Uterus (tissue), 4 donors: ENCODE results near the gene VAMP8. TPM values are rescaled to one million over a fixed set of nuclear protein-coding genes. Genes with fewer than 3 reads are reported as not detected.

ENCODE experiments used
- DNase-seq, 2 donors: peaks; one replicate each; pipeline ENCODE4 v3.0.0-alpha.2; 2019 to 2020
- H3K27ac ChIP-seq, 2 donors: fragments of 200-600 bp; sonication (generic); 1 replicate in 1 of 2; 2 replicates in 1 of 2; pipeline ENCODE4 v1.5.1; 2016 to 2018
- H3K27me3 ChIP-seq, 2 donors: fragments of 200-600 bp; sonication (generic); one replicate each; pipeline ENCODE4 v1.5.1; 2018 to 2019; ENCODE audit warnings: control low read depth in 1 of 2
- H3K36me3 ChIP-seq, 2 donors: fragments of 200-600 bp; sonication (generic); one replicate each; pipeline ENCODE4 v1.5.1; 2019; ENCODE audit warnings: control low read depth in 1 of 2
- H3K4me1 ChIP-seq, 2 donors: fragments of 200-600 bp; sonication (generic); one replicate each; pipeline ENCODE4 v1.5.1; 2018 to 2019; ENCODE audit warnings: control low read depth in 1 of 2
- H3K4me3 ChIP-seq, 2 donors: fragments of 200-600 bp; sonication (generic); 1 replicate in 1 of 2; 2 replicates in 1 of 2; pipeline ENCODE4 v1.5.1; 2018 to 2019; ENCODE audit warnings: mild to moderate bottlenecking in 1 of 2
- H3K9me3 ChIP-seq, 2 donors: fragments of 200-600 bp; sonication (generic); one replicate each; pipeline ENCODE4 v1.5.1; 2019; ENCODE audit warnings: control low read depth in 1 of 2
- POLR2A ChIP-seq, 2 donors: fragments of 450-650 bp; IDR thresholded peaks; one replicate each; pipeline ENCODE4 v1.6.1; 2016; ENCODE audit warnings: antibody characterized with exemption in 2 of 2, mild to moderate bottlenecking in 1 of 2, moderate library complexity in 1 of 2
- intact Hi-C: fragments of 100-400 bp; cut with DNase I; formaldehyde crosslinking; loops from one replicate; pipeline ENCODE4 v1.15.1; 2023; ENCODE audit warnings: low total_unique reads
- total RNA-seq, 4 donors: library from RNA; depleted of rRNA in 3 of 4; stranded (reverse); fragments of >200 nt in 3 of 4; gene quantifications; one replicate each; pipeline versions ENCODE4 v1.1.0 to v1.2.4, GENCODE V29; 2014 to 2023
- TF ChIP-seq, protein P1 (sequence below), 4 experiments: fragments of 200-600 bp in 2 of 4; fragments of 450-650 bp in 2 of 4; sonication (generic) in 2 of 4; IDR thresholded peaks; one replicate each; pipeline ENCODE4 v1.5.1; 2016 to 2019; ENCODE audit warnings: antibody characterized with exemption in 4 of 4, mild to moderate bottlenecking in 2 of 4, moderate library complexity in 1 of 4
- donor health status: DM: yes; HTN: yes; CAD: no.

Gene VAMP8
- total RNA-seq, 4 donors from 2014 or later, result 1.3 to 12.3 (median 5.2) TPM; not detected in 1

DNA sequence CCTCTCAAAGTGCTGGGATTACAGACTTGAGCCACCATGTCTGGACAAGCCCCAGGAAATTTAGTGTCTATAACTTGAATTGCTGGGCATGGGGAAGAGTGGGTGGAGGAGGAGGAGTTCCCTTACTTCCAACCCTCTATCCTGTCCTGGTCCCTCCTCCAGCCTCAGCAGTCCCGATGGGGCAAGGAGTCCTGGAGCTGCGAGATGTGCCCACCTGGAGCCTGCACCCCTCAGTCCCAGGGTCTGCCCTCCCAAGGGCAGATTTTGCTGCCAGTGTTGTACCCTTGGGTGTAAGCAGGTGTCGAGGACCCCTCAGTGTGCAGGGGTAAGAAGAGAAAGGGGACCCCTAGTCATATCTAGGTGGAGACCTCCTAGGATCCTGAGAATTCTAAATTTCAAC lies 2.8 kb downstream of the VAMP8 start:
- Histone ChIP-seq H3K36me3 (no peaks in the 10 kb centered on the region), H3K27me3 (no peaks in the 10 kb centered on the region), H3K27ac (peak overlapping the region; percentile 3 to 27), H3K4me1 (no peaks in the 10 kb centered on the region), H3K4me3 (no peak overlapping the region), H3K9me3 (no peaks in the 10 kb centered on the region)
- intact Hi-C loops, result no loop called here
- DNase-seq, result no peak
- no peak for TF ChIP-seq POLR2A (IDR thresholded peaks at IDR 0.05)
- TF ChIP-seq, protein P1, sequence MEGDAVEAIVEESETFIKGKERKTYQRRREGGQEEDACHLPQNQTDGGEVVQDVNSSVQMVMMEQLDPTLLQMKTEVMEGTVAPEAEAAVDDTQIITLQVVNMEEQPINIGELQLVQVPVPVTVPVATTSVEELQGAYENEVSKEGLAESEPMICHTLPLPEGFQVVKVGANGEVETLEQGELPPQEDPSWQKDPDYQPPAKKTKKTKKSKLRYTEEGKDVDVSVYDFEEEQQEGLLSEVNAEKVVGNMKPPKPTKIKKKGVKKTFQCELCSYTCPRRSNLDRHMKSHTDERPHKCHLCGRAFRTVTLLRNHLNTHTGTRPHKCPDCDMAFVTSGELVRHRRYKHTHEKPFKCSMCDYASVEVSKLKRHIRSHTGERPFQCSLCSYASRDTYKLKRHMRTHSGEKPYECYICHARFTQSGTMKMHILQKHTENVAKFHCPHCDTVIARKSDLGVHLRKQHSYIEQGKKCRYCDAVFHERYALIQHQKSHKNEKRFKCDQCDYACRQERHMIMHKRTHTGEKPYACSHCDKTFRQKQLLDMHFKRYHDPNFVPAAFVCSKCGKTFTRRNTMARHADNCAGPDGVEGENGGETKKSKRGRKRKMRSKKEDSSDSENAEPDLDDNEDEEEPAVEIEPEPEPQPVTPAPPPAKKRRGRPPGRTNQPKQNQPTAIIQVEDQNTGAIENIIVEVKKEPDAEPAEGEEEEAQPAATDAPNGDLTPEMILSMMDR (IDR thresholded peaks at IDR 0.05), result no peak

DNA sequence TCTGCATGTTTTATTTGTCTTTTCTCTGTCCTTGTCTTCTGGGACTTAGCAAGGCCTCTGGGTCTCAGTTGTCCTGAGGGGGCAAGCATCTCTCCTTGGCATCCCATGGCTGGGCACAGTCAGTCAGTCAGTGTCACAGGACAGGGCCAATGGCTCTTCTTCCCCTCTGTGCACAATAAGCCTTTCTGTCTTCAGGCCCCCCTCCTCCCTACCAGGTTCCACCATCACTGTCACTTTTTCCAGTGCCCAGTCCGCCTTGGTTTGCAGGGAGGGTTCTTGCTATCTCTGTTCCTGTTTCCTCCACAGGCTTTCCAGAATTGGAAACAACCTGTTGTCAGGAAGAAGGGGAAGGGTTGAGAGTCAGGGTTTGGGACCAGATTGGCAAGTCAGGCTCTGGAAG lies 5.1 kb downstream of the VAMP8 start:
- Histone ChIP-seq H3K27ac (no peak overlapping the region), H3K9me3 (no peaks in the 10 kb centered on the region), H3K36me3 (no peaks in the 10 kb centered on the region), H3K4me1 (no peaks in the 10 kb centered on the region), H3K4me3 (no peak overlapping the region), H3K27me3 (no peaks in the 10 kb centered on the region)
- TF ChIP-seq POLR2A (IDR thresholded peaks at IDR 0.05), result no peak
- TF ChIP-seq, protein P1 (IDR thresholded peaks at IDR 0.05), result no peak
- intact Hi-C loops, result no loop called here
- no peak for DNase-seq

DNA sequence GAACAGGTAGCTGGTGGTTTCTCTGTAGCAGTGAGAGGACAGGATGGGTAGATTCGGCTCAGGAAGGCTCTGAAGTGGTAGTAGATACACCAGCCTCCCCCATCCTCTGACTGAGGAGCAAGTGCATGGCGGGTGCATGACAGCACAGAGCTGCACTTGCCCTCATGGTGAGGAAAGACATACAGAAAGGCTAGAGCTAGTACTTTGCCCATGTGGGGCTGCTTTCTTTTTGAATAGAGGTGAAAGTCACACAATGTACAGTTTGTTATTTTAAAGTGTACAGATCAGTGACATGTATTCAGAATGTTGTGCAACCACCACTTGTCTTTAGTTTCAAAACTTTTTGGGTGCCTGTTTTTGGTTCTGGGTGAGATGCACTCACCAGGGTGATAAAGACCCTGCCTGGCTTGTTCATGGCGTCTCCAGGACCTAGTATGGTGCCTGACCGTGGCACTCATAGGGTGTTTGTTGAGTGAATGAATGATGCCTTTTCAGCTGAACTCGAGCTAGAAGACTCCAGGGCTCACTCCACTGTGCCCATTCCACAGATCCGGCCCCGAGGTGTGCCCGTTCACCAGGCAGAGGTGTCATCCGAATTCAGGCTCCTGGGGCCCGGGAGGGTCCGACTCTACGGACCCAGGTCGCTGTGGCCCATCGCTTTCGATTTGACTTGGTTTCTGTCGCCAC lies 6.4 kb downstream of the VAMP8 start:
- no peaks in the 10 kb centered on the region for H3K4me1 ChIP-seq
- TF ChIP-seq, protein P1 (IDR thresholded peaks at IDR 0.05), result no peak
- no peak for TF ChIP-seq POLR2A (IDR thresholded peaks at IDR 0.05)
- intact Hi-C loops, result no loop called here

DNA sequence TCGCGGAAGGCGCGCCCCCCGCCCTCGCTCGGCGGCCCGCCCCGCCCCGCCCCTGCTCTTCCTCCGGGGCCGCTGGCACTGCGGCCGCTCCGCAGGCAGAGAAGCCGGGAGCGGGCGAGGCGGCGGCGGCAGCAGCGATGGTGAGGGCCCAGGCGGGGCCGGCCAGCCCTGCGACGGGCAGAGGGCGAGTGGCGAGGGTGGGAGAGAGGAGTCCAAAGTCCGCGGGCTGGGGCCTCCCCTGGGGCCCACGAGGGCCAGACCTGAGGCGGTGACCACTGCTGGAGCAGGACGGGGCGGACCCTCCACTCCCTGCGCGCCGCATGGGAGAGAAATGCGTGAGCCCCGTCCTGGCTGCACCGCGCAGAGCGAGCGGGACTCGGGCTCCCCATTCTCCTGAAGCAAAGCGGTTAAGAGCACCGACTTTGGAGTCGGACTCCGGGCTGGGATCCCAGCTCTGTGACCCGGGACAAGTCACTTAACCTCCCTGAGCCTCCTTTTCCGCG lies 7.0 kb downstream of the VAMP8 start, which contains the start of gene VAMP5:
TSS of gene VAMP5 (plus strand) at position 78 of the 503 bp plus-strand sequence. CDS start at position 138, 60 bp downstream.
- Histone ChIP-seq H3K9me3 (no peaks in the 10 kb centered on the region), H3K36me3 (no peaks in the 10 kb centered on the region), H3K4me1 (no peaks in the 10 kb centered on the region), H3K27ac (peak within 1 kb of the TSS; percentile 90 to 92), H3K4me3 (peak within 1 kb of the TSS; percentile 59 to 63), H3K27me3 (no peaks in the 10 kb centered on the region)
- TF ChIP-seq, protein P1 (IDR thresholded peaks at IDR 0.05), result peak in 1 of 4 experiments; percentile 15
- peak; percentile 30 to 65 for TF ChIP-seq POLR2A (IDR thresholded peaks at IDR 0.05)
- DNase-seq, result peak in 1 of 2 donors; percentile 56
- intact Hi-C loops, result no loop called here

More for the DNA sequence above, 6.4 kb downstream of the VAMP8 start:
- peak overlapping the region; percentile 59 to 63 for H3K4me3 ChIP-seq
- no peaks in the 10 kb centered on the region for H3K27me3 ChIP-seq
- H3K27ac ChIP-seq, result peak overlapping the region; percentile 90 to 92
- no peaks in the 10 kb centered on the region for H3K36me3 ChIP-seq
- no peak for DNase-seq
- no peaks in the 10 kb centered on the region for H3K9me3 ChIP-seq
